ENCODE results near the gene ALDH3A1.

Gene ALDH3A1

GRCh38 chr17:19716108-19717030, 31.7 kb downstream of the ALDH3A1 start, which contains the start of gene SLC47A2:
Gene SLC47A2, minus strand, starts transcription at chr17:19716584. Its CDS starts 29 bp downstream, at chr17:19716555.
- H3K4me3 ChIP-seq (ENCODE audit: low read length): no peak within 1 kb of the TSS
- H3K27me3 ChIP-seq (ENCODE audit: control insufficient read depth, low read length): no peaks in the 10 kb centered on the region
- H3K9me2 ChIP-seq (replicated peaks; ENCODE audit: control insufficient read depth, low read length): no peaks in the 10 kb centered on the region
- no peaks in the 10 kb centered on the region for H3K4me1 ChIP-seq (ENCODE audit: control insufficient read depth, low read length)
- no peaks in the 10 kb centered on the region for H3K36me3 ChIP-seq (ENCODE audit: control insufficient read depth, low read length)
- TF ChIP-seq EZH2phosphoT487 (IDR thresholded peaks at IDR 0.05; ENCODE audit: borderline replicate concordance, low read length) (no peak), CTCF (IDR thresholded peaks at IDR 0.05; ENCODE audit: low read depth, low read length, poor library complexity, severe bottlenecking) (no peak)
- no peaks in the 10 kb centered on the region for H3K9me3 ChIP-seq (ENCODE audit: control insufficient read depth, insufficient read depth, low read length)
- H3K79me2 ChIP-seq (ENCODE audit: control insufficient read depth, low read length): no peaks in the 10 kb centered on the region
- no peak within 1 kb of the TSS for H3K4me2 ChIP-seq (ENCODE audit: low read length)
- no peaks in the 10 kb centered on the region for H3F3A ChIP-seq (ENCODE audit: control insufficient read depth, insufficient read depth)
- no peak within 1 kb of the TSS for H3K27ac ChIP-seq (ENCODE audit: low read depth, low read length)
- H4K20me1 ChIP-seq (ENCODE audit: control insufficient read depth, insufficient read depth, low read depth, low read length): no peaks in the 10 kb centered on the region

- H3K9me2 ChIP-seq (replicated peaks; ENCODE audit: control insufficient read depth, low read length): no peaks in the 10 kb centered on the region
- no peak overlapping the region for H3K4me2 ChIP-seq (ENCODE audit: low read length)
- H3K79me2 ChIP-seq (ENCODE audit: control insufficient read depth, low read length): no peaks in the 10 kb centered on the region
- H3F3A ChIP-seq (ENCODE audit: control insufficient read depth, insufficient read depth): no peaks in the 10 kb centered on the region
- H3K9me3 ChIP-seq (ENCODE audit: control insufficient read depth, insufficient read depth, low read length): no peaks in the 10 kb centered on the region
- H3K36me3 ChIP-seq (ENCODE audit: control insufficient read depth, low read length): no peaks in the 10 kb centered on the region
- no peaks in the 10 kb centered on the region for H4K20me1 ChIP-seq (ENCODE audit: control insufficient read depth, insufficient read depth, low read depth, low read length)
- no peak overlapping the region for H3K4me3 ChIP-seq (ENCODE audit: low read length)
- H3K27ac ChIP-seq (ENCODE audit: low read depth, low read length): no peak overlapping the region
- TF ChIP-seq EZH2phosphoT487 (IDR thresholded peaks at IDR 0.05; ENCODE audit: borderline replicate concordance, low read length): no peak
- TF ChIP-seq CTCF (IDR thresholded peaks at IDR 0.05; ENCODE audit: low read depth, low read length, poor library complexity, severe bottlenecking): no peak
- no peaks in the 10 kb centered on the region for H3K4me1 ChIP-seq (ENCODE audit: control insufficient read depth, low read length)
- no peaks in the 10 kb centered on the region for H3K27me3 ChIP-seq (ENCODE audit: control insufficient read depth, low read length)
Observed at GRCh38 chr17:19714542-19715411, 33.3 kb downstream of the ALDH3A1 start.

GRCh38 chr17:19713901-19714361, 34.2 kb downstream of the ALDH3A1 start:
- Histone ChIP-seq H3K27ac (ENCODE audit: low read depth, low read length) (no peak overlapping the region), H3K9me2 (replicated peaks; ENCODE audit: control insufficient read depth, low read length) (no peaks in the 10 kb centered on the region), H3K4me2 (ENCODE audit: low read length) (no peak overlapping the region), H3K4me3 (ENCODE audit: low read length) (no peak overlapping the region), H3K4me1 (ENCODE audit: control insufficient read depth, low read length) (no peaks in the 10 kb centered on the region), H3K27me3 (ENCODE audit: control insufficient read depth, low read length) (no peaks in the 10 kb centered on the region), H3K9me3 (ENCODE audit: control insufficient read depth, insufficient read depth, low read length) (no peaks in the 10 kb centered on the region), H3F3A (ENCODE audit: control insufficient read depth, insufficient read depth) (no peaks in the 10 kb centered on the region), H3K36me3 (ENCODE audit: control insufficient read depth, low read length) (no peaks in the 10 kb centered on the region), H3K79me2 (ENCODE audit: control insufficient read depth, low read length) (no peaks in the 10 kb centered on the region), H4K20me1 (ENCODE audit: control insufficient read depth, insufficient read depth, low read depth, low read length) (no peaks in the 10 kb centered on the region)
- TF ChIP-seq CTCF (IDR thresholded peaks at IDR 0.05; ENCODE audit: low read depth, low read length, poor library complexity, severe bottlenecking) (no peak), EZH2phosphoT487 (IDR thresholded peaks at IDR 0.05; ENCODE audit: borderline replicate concordance, low read length) (no peak)
